ENCODE results near the gene ELP1. TPM values are rescaled to one million over a fixed set of nuclear protein-coding genes. Genes with fewer than 3 reads are reported as not detected.

The ELP1 gene
- total RNA-seq, 4 donors from 2014 or later, result 19.1 to 26.4 (median 22.9) TPM

GRCh38 chr9:108867116-108867515 lies 66.8 kb downstream of the ELP1 start:
- H3K9me3 ChIP-seq, result no peaks in the 10 kb centered on the region
- no peak overlapping the region for H3K27ac ChIP-seq
- no peaks in the 10 kb centered on the region for H3K27me3 ChIP-seq
- DNase-seq, result no peak
- TF ChIP-seq POLR2A (IDR thresholded peaks at IDR 0.05), result no peak
- TF ChIP-seq CTCF (IDR thresholded peaks at IDR 0.05), result no peak
- H3K4me1 ChIP-seq, result no peaks in the 10 kb centered on the region
- H3K4me3 ChIP-seq, result no peak overlapping the region
- peaks cover 0 to 20% (median 0%) of the 10 kb centered on the region in 3 donors for H3K36me3 ChIP-seq

- no peak overlapping the region for H3K27ac ChIP-seq
- no peak for TF ChIP-seq CTCF (IDR thresholded peaks at IDR 0.05)
- TF ChIP-seq POLR2A (IDR thresholded peaks at IDR 0.05), result no peak
- no peak for DNase-seq
- H3K4me1 ChIP-seq, result no peaks in the 10 kb centered on the region
- no peaks in the 10 kb centered on the region for H3K9me3 ChIP-seq
- no peaks in the 10 kb centered on the region for H3K27me3 ChIP-seq
- H3K4me3 ChIP-seq, result no peak overlapping the region
- H3K36me3 ChIP-seq, result peaks cover 0 to 11% (median 0%) of the 10 kb centered on the region in 3 donors
These were observed 67.9 kb downstream of the ELP1 start for GRCh38 chr9:108866001-108866420.

DNA sequence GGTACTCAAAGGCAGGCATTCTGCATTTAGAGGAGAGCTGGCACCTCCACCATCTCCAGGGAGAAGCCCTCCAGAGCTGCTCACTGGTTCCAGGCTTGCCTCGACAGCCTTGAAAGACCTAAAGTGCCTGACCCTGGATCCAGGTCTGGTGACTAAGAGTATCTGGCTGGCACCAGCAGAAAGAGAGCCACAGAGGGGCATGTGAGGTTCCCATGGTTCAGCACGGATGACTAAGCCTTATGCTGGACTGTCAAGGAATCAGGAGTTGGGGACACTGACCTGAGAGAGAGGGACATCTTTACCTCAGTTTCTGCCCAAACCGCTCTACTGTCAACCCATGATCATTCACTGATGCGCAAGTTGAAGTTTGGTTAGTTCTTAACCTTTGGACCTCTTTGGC lies 68.9 kb downstream of the ELP1 start:
- Histone ChIP-seq H3K27ac (no peak overlapping the region), H3K4me3 (no peak overlapping the region), H3K27me3 (no peaks in the 10 kb centered on the region), H3K4me1 (no peaks in the 10 kb centered on the region), H3K36me3 (peaks cover 0 to 11% (median 0%) of the 10 kb centered on the region in 3 donors), H3K9me3 (no peaks in the 10 kb centered on the region)
- no peak for DNase-seq
- no peak for TF ChIP-seq POLR2A (IDR thresholded peaks at IDR 0.05)
- TF ChIP-seq CTCF (IDR thresholded peaks at IDR 0.05), result no peak

DNA sequence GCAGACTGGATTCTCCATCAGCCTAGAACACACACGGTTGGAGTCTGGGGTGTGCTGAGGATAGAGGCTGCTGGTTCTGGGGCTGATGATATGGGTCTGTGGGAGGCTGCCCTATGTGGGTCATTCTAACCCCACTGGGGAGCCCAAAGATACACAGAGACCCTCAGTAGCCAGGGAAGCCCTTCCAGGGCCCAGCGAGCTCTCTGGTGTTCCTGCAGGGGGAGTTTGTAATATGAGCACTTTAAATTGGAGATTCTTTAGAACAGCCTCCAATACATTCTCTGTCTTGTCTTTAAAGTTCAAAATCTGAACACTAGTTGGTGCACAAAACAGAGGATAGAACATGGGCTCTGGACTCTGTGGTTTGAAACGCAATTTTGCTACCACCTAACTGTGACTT lies 69.5 kb downstream of the ELP1 start:
- H3K9me3 ChIP-seq, result no peaks in the 10 kb centered on the region
- no peak for DNase-seq

DNA sequence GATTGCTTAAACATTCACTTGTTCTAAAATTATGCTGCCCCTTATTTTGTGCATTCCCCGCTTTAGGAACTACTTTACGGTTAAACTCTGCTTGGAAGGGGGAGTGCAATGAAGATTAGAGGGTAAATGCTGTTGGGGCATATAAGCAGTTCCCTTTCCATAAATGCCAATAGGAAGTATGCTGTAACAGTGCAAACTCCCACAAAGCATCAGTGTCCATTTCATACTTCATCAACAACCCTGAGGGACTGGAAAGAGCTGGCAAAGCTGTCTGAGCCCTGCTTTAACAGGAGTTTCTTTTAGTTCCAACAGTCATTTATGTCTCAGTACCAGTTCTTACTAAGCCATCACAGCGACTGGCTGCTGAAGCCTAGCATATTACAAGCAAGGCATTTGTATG lies 70.0 kb downstream of the ELP1 start:
- Histone ChIP-seq H3K36me3 (peaks cover 0 to 10% (median 0%) of the 10 kb centered on the region in 3 donors), H3K4me1 (no peaks in the 10 kb centered on the region), H3K4me3 (no peak overlapping the region), H3K27ac (no peak overlapping the region), H3K9me3 (no peaks in the 10 kb centered on the region), H3K27me3 (no peaks in the 10 kb centered on the region)
- TF ChIP-seq CTCF (IDR thresholded peaks at IDR 0.05) (no peak), POLR2A (IDR thresholded peaks at IDR 0.05) (no peak)
- no peak for DNase-seq

More for the DNA sequence above, 69.5 kb downstream of the ELP1 start:
- H3K36me3 ChIP-seq, result peaks cover 0 to 11% (median 0%) of the 10 kb centered on the region in 3 donors
- H3K27ac ChIP-seq, result no peak overlapping the region
- TF ChIP-seq CTCF (IDR thresholded peaks at IDR 0.05) (no peak), POLR2A (IDR thresholded peaks at IDR 0.05) (no peak)
- no peaks in the 10 kb centered on the region for H3K4me1 ChIP-seq
- no peak overlapping the region for H3K4me3 ChIP-seq
- H3K27me3 ChIP-seq, result no peaks in the 10 kb centered on the region

GRCh38 chr9:108861997-108862396 lies 71.9 kb downstream of the ELP1 start, which contains the start of gene ACTL7A:
Gene ACTL7A (plus strand): TSS chr9:108862266. CDS start chr9:108862323, 57 bp downstream.
- DNase-seq, result no peak
- no peaks in the 10 kb centered on the region for H3K36me3 ChIP-seq
- H3K9me3 ChIP-seq, result no peaks in the 10 kb centered on the region

More at GRCh38 chr9:108861997-108862396, 71.9 kb downstream of the ELP1 start, which contains the start of gene ACTL7A:
- H3K27me3 ChIP-seq, result no peaks in the 10 kb centered on the region
- H3K27ac ChIP-seq, result no peak within 1 kb of the TSS
- no peak within 1 kb of the TSS for H3K4me3 ChIP-seq
- TF ChIP-seq CTCF (IDR thresholded peaks at IDR 0.05) (no peak), POLR2A (IDR thresholded peaks at IDR 0.05) (no peak)
- H3K4me1 ChIP-seq, result no peaks in the 10 kb centered on the region
